ENCODE results near the gene ALDH3A1. TPM values are rescaled to one million over a fixed set of nuclear protein-coding genes. Genes with fewer than 3 reads are reported as not detected.

Gene ALDH3A1
- total RNA-seq, 1 experiment from 2014 or later = 30.1 TPM

- no peak for ATAC-seq
- intact Hi-C loops (cut with micrococcal nuclease) = no loop called here
- CTCF ChIA-PET = no interaction called here
- Histone ChIP-seq H3K4me3 (ENCODE audit: low read length) (no peak overlapping the region), H3K9me3 (ENCODE audit: low read length) (no peaks in the 10 kb centered on the region), H3K27me3 (ENCODE audit: low read length) (no peaks in the 10 kb centered on the region), H3K4me2 (ENCODE audit: low read length) (no peak overlapping the region), H3F3A (ENCODE audit: low read length, unreplicated experiment) (no peaks in the 10 kb centered on the region), H4K20me1 (ENCODE audit: low read length) (no peaks in the 10 kb centered on the region), H3K36me3 (ENCODE audit: low read depth, low read length) (peaks cover 11% of the 10 kb centered on the region), H3K27ac (ENCODE audit: low read length) (no peak overlapping the region), H3K4me1 (ENCODE audit: insufficient read depth, low read length) (no peaks in the 10 kb centered on the region), H3K9ac (ENCODE audit: low read length) (no peak overlapping the region), H3K9me2 (replicated peaks; ENCODE audit: low read length) (no peaks in the 10 kb centered on the region), H2AFZ (ENCODE audit: low read length) (no peak overlapping the region), H3K79me2 (ENCODE audit: low read length) (no peaks in the 10 kb centered on the region)
- POLR2A ChIA-PET (ENCODE audit: unreplicated experiment) = no interaction called here
- no TSS peak for BruUV-seq (replicated peaks)
- TF ChIP-seq EZH2phosphoT487 (IDR thresholded peaks at IDR 0.05; ENCODE audit: borderline replicate concordance, low read length) = no peak
- no peak for TF ChIP-seq EZH2 (IDR thresholded peaks at IDR 0.05; ENCODE audit: low read length, unreplicated experiment)
- no peak for TF ChIP-seq CTCF (conservative IDR thresholded peaks at IDR 0.05; ENCODE audit: low read depth, low read length)
- DNase-seq = no peak
Observed at GRCh38 chr17:19791918-19792550, 43.9 kb upstream of the ALDH3A1 start.

GRCh38 chr17:19787733-19788357 lies 39.7 kb upstream of the ALDH3A1 start:
- ChIA-PET CTCF (no interaction called here), POLR2A (ENCODE audit: unreplicated experiment) (no interaction called here)
- Histone ChIP-seq H4K20me1 (ENCODE audit: low read length) (no peaks in the 10 kb centered on the region), H3F3A (ENCODE audit: low read length, unreplicated experiment) (no peaks in the 10 kb centered on the region), H3K4me3 (ENCODE audit: low read length) (no peak overlapping the region), H3K9ac (ENCODE audit: low read length) (no peak overlapping the region), H2AFZ (ENCODE audit: low read length) (no peak overlapping the region), H3K79me2 (ENCODE audit: low read length) (no peaks in the 10 kb centered on the region), H3K9me2 (replicated peaks; ENCODE audit: low read length) (no peaks in the 10 kb centered on the region), H3K36me3 (ENCODE audit: low read depth, low read length) (no peaks in the 10 kb centered on the region), H3K4me2 (ENCODE audit: low read length) (no peak overlapping the region), H3K9me3 (ENCODE audit: low read length) (no peaks in the 10 kb centered on the region), H3K4me1 (ENCODE audit: insufficient read depth, low read length) (no peaks in the 10 kb centered on the region), H3K27me3 (ENCODE audit: low read length) (no peaks in the 10 kb centered on the region), H3K27ac (ENCODE audit: low read length) (no peak overlapping the region)
- TF ChIP-seq EZH2phosphoT487 (IDR thresholded peaks at IDR 0.05; ENCODE audit: borderline replicate concordance, low read length) = no peak
- TF ChIP-seq EZH2 (IDR thresholded peaks at IDR 0.05; ENCODE audit: low read length, unreplicated experiment) = no peak
- no peak for TF ChIP-seq CTCF (conservative IDR thresholded peaks at IDR 0.05; ENCODE audit: low read depth, low read length)
- BruUV-seq (replicated peaks) = no TSS peak
- DNase-seq (no peak), ATAC-seq (no peak)
- intact Hi-C loops (cut with micrococcal nuclease) = no loop called here

- no peak overlapping the region for H3K9ac ChIP-seq (ENCODE audit: low read length)
- DNase-seq = peak; percentile 28
- no peaks in the 10 kb centered on the region for H3F3A ChIP-seq (ENCODE audit: low read length, unreplicated experiment)
- H3K79me2 ChIP-seq (ENCODE audit: low read length) = no peaks in the 10 kb centered on the region
- H4K20me1 ChIP-seq (ENCODE audit: low read length) = no peaks in the 10 kb centered on the region
- H3K36me3 ChIP-seq (ENCODE audit: low read depth, low read length) = no peaks in the 10 kb centered on the region
- H2AFZ ChIP-seq (ENCODE audit: low read length) = no peak overlapping the region
- no peaks in the 10 kb centered on the region for H3K9me2 ChIP-seq (replicated peaks; ENCODE audit: low read length)
- no peak for TF ChIP-seq EZH2 (IDR thresholded peaks at IDR 0.05; ENCODE audit: low read length, unreplicated experiment)
- TF ChIP-seq CTCF (conservative IDR thresholded peaks at IDR 0.05; ENCODE audit: low read depth, low read length) = peak; percentile 64
- intact Hi-C loops (cut with micrococcal nuclease) = no loop called here
- BruUV-seq (replicated peaks) = no TSS peak
- H3K9me3 ChIP-seq (ENCODE audit: low read length) = no peaks in the 10 kb centered on the region
- ATAC-seq = no peak; the same call in 1 of the 2 replicates
- no peak overlapping the region for H3K27ac ChIP-seq (ENCODE audit: low read length)
- H3K27me3 ChIP-seq (ENCODE audit: low read length) = no peaks in the 10 kb centered on the region
- no peak overlapping the region for H3K4me3 ChIP-seq (ENCODE audit: low read length)
- POLR2A ChIA-PET (ENCODE audit: unreplicated experiment) = no interaction called here
- H3K4me1 ChIP-seq (ENCODE audit: insufficient read depth, low read length) = no peaks in the 10 kb centered on the region
- H3K4me2 ChIP-seq (ENCODE audit: low read length) = no peak overlapping the region
- CTCF ChIA-PET = no interaction called here
Observed at GRCh38 chr17:19785854-19786253, 37.8 kb upstream of the ALDH3A1 start.
